GM12865 (cell line): Measurements from ENCODE around the gene EXT2.

Experiments used
- DNase-seq: peaks from one replicate; pipeline ENCODE4 v3.0.0; 2010; ENCODE audit warnings: low read depth
- H3K4me3 ChIP-seq: 2 replicates; pipeline ENCODE4 v1.5.1; 2011; ENCODE audit warnings: mild to moderate bottlenecking, low read depth, low read length, control low read depth
- CTCF ChIP-seq: IDR thresholded peaks from 2 replicates; pipeline ENCODE4 v1.5.1; 2011; ENCODE audit warnings: low read length, control low read depth, low read depth, inconsistent platforms; ENCODE audit not compliant: insufficient read depth; ENCODE audit errors: missing control alignments

Gene EXT2

DNA sequence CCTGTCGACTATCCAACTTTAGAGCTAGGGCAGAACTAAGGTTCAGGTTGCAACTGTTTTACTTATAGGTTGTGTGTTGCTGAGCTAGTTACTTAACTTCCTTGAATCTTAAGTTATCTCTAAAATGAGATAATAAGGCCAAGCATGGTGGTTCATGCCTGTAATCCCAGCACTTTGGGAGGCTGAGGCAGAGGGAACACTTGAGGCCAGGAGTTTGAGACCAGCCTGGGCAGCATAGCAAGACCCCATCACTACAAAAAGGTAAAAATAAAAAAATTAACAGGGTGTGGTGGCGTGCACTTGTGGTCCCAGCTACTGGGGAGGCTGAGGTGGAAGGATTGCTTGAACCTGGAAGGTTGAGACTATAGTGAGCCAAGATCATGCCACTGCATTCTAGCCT lies 27.3 kb upstream of the EXT2 start:
- H3K4me3 ChIP-seq = no peak overlapping the region
- DNase-seq = no peak
- no peak for TF ChIP-seq CTCF

- TF ChIP-seq CTCF = no peak
- no peak for DNase-seq
- no peak overlapping the region for H3K4me3 ChIP-seq
Measured at GRCh38 chr11:44071157-44071556, 24.3 kb upstream of the EXT2 start.

- no peak for TF ChIP-seq CTCF
- no peak overlapping the region for H3K4me3 ChIP-seq
- no peak for DNase-seq
Measured at GRCh38 chr11:44072757-44073658, 22.5 kb upstream of the EXT2 start.

DNA sequence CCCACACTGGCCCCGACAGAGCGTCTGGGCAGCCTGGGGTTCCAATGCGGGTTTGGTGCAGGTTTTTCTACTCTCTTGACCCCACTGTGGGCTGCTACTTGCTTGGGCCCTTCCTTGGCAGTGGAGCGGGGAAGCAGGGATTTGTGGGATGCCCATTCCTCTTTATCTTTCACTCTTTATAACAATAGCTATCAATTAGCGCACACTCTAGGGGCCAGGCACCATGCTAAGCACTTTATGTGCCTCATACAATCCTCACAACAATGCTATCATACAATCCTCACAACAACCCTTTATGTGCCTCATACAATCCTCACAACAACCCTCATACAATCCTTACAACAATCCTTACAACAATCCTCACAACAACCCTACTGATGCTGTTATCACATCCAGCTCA lies 16.7 kb upstream of the EXT2 start:
- H3K4me3 ChIP-seq = no peak overlapping the region
- DNase-seq = no peak
- TF ChIP-seq CTCF = no peak

DNA sequence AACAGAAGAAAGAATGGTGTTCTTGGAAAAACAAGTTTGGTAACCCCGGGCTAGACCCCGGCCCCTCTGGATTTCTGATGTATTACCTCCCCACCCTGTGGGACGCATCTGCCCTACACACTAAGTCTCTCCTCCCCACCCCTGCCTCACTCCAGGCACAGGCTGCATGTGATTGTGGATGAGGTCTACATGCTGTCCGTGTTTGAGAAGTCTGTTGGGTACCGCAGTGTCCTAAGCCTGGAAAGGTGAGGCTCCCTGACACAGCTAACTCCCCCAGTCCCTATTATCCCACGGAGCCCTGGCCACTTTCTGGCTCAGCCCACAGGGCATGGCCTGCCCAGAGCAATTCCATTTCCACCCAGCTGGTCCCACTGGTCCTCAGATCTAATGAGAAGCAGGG lies 16.1 kb upstream of the EXT2 start:
- no peak for TF ChIP-seq CTCF
- H3K4me3 ChIP-seq = no peak overlapping the region
- DNase-seq = no peak

- TF ChIP-seq CTCF = no peak
Measured at GRCh38 chr11:44080951-44081350, 14.5 kb upstream of the EXT2 start.

DNA sequence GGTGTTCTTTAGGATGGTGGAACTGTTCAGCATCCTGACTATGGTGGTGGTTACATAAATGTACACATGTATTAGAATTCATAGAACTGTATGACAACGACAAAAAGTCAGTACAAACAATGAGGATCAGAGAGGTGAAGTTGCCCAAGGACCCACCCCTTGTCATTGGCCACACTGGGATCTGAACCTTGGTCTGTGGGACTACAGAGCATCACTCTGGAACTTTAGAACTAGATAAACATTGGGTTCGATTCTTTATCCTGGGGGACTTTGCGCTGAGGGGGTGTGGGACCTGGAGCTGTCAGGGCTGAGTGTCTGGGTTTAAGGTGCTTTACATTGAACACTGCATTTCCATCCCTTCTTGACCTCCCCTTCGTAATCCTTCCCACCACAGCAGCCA lies 12.8 kb upstream of the EXT2 start:
- no peak for TF ChIP-seq CTCF
- no peak for DNase-seq

More at GRCh38 chr11:44080951-44081350, 14.5 kb upstream of the EXT2 start:
- no peak overlapping the region for H3K4me3 ChIP-seq
- DNase-seq = no peak

More for the DNA sequence above, 12.8 kb upstream of the EXT2 start:
- H3K4me3 ChIP-seq = no peak overlapping the region
